Stimulated activated naive CD8-positive, alpha-beta T cell treated with anti-CD3 and anti-CD28 coated beads, Interleukin-15, Interleukin-2, amounts not matched to agents 100 ng/mL and 50 ng/mL, for 24 hours (primary cell): ENCODE measurements around the gene MPPED1.

Source experiments
- H3K27ac Mint-ChIP-seq: one replicate; pipeline ENCODE4 v1.8.0; 2021; ENCODE audit warnings: mild to moderate bottlenecking, mixed read lengths
- H3K27me3 Mint-ChIP-seq: one replicate; pipeline ENCODE4 v1.8.0; 2021; ENCODE audit warnings: mixed read lengths
- H3K36me3 Mint-ChIP-seq: one replicate; pipeline ENCODE4 v1.8.0; 2021; ENCODE audit warnings: low read depth, mixed read lengths
- H3K4me1 Mint-ChIP-seq: one replicate; pipeline ENCODE4 v1.8.0; 2021; ENCODE audit warnings: low read depth, mixed read lengths
- H3K4me3 Mint-ChIP-seq: one replicate; pipeline ENCODE4 v1.8.0; 2021; ENCODE audit warnings: mild to moderate bottlenecking, mixed read lengths
- H3K9me3 Mint-ChIP-seq: one replicate; pipeline ENCODE4 v1.8.0; 2021; ENCODE audit warnings: mixed read lengths

Gene MPPED1

GRCh38 chr22:43554694-43555365, 143.0 kb downstream of the MPPED1 start:
- Mint-ChIP-seq H3K4me3 (no peak overlapping the region), H3K27ac (no peak overlapping the region), H3K9me3 (no peaks in the 10 kb centered on the region), H3K36me3 (no peaks in the 10 kb centered on the region), H3K27me3 (peaks cover 8% of the 10 kb centered on the region), H3K4me1 (no peaks in the 10 kb centered on the region)

GRCh38 chr22:43555561-43556515, 144.0 kb downstream of the MPPED1 start:
- Mint-ChIP-seq H3K4me3 (no peak overlapping the region), H3K36me3 (no peaks in the 10 kb centered on the region), H3K4me1 (no peaks in the 10 kb centered on the region), H3K9me3 (no peaks in the 10 kb centered on the region), H3K27ac (no peak overlapping the region), H3K27me3 (peaks cover 8% of the 10 kb centered on the region)
